ENCODE results near the gene PDE11A. TPM values are rescaled to one million over a fixed set of nuclear protein-coding genes. Genes with fewer than 3 reads are reported as not detected.

The PDE11A gene
- total RNA-seq, 2 donors from 2014 or later = not detected

- DNase-seq (no peak), ATAC-seq (no peak)
- Mint-ChIP-seq H3K4me3 (no peak overlapping the region), H3K27ac (no peak overlapping the region), H3K36me3 (ENCODE audit: low read depth) (no peaks in the 10 kb centered on the region), H3K27me3 (peaks cover 49% of the 10 kb centered on the region), H3K4me1 (no peaks in the 10 kb centered on the region)
- no peaks in the 10 kb centered on the region for H3K9me3 ChIP-seq (ENCODE audit: control insufficient read depth, low read length, poor library complexity, severe bottlenecking)
These were observed 477.3 kb downstream of the PDE11A start for GRCh38 chr2:177595126-177595845.

GRCh38 chr2:177593402-177593801 is 479.2 kb downstream of the PDE11A start:
- H3K27ac Mint-ChIP-seq = no peak overlapping the region
- ATAC-seq = no peak
- no peaks in the 10 kb centered on the region for H3K36me3 Mint-ChIP-seq (ENCODE audit: low read depth)
- no peaks in the 10 kb centered on the region for H3K4me1 Mint-ChIP-seq
- no peak overlapping the region for H3K4me3 Mint-ChIP-seq
- peaks cover 44% of the 10 kb centered on the region for H3K27me3 Mint-ChIP-seq
- no peaks in the 10 kb centered on the region for H3K9me3 ChIP-seq (ENCODE audit: control insufficient read depth, low read length, poor library complexity, severe bottlenecking)
- no peak for DNase-seq

GRCh38 chr2:177592945-177593344 is 479.6 kb downstream of the PDE11A start:
- Mint-ChIP-seq H3K27ac (no peak overlapping the region), H3K4me3 (no peak overlapping the region), H3K4me1 (no peaks in the 10 kb centered on the region), H3K27me3 (peaks cover 39% of the 10 kb centered on the region), H3K36me3 (ENCODE audit: low read depth) (no peaks in the 10 kb centered on the region)
- DNase-seq = no peak
- H3K9me3 ChIP-seq (ENCODE audit: control insufficient read depth, low read length, poor library complexity, severe bottlenecking) = no peaks in the 10 kb centered on the region
- no peak for ATAC-seq

GRCh38 chr2:177592397-177592796 is 480.2 kb downstream of the PDE11A start:
- no peaks in the 10 kb centered on the region for H3K4me1 Mint-ChIP-seq
- no peaks in the 10 kb centered on the region for H3K36me3 Mint-ChIP-seq (ENCODE audit: low read depth)
- ATAC-seq (no peak), DNase-seq (no peak)
- H3K9me3 ChIP-seq (ENCODE audit: control insufficient read depth, low read length, poor library complexity, severe bottlenecking) = no peaks in the 10 kb centered on the region
- H3K4me3 Mint-ChIP-seq = no peak overlapping the region
- peaks cover 35% of the 10 kb centered on the region for H3K27me3 Mint-ChIP-seq
- H3K27ac Mint-ChIP-seq = no peak overlapping the region

- Mint-ChIP-seq H3K27me3 (peaks cover 31% of the 10 kb centered on the region), H3K36me3 (ENCODE audit: low read depth) (no peaks in the 10 kb centered on the region), H3K4me1 (peaks cover 3% of the 10 kb centered on the region), H3K27ac (no peak overlapping the region), H3K4me3 (no peak overlapping the region)
- H3K9me3 ChIP-seq (ENCODE audit: control insufficient read depth, low read length, poor library complexity, severe bottlenecking) = no peaks in the 10 kb centered on the region
- DNase-seq (no peak), ATAC-seq (no peak)
These were observed 483.4 kb downstream of the PDE11A start for GRCh38 chr2:177589186-177589585.

GRCh38 chr2:177588671-177589070 is 483.9 kb downstream of the PDE11A start:
- Mint-ChIP-seq H3K27me3 (peaks cover 29% of the 10 kb centered on the region), H3K36me3 (ENCODE audit: low read depth) (no peaks in the 10 kb centered on the region), H3K4me1 (peaks cover 3% of the 10 kb centered on the region), H3K4me3 (no peak overlapping the region), H3K27ac (no peak overlapping the region)
- ATAC-seq (no peak), DNase-seq (no peak)
- H3K9me3 ChIP-seq (ENCODE audit: control insufficient read depth, low read length, poor library complexity, severe bottlenecking) = no peaks in the 10 kb centered on the region

GRCh38 chr2:177587371-177587770 is 485.2 kb downstream of the PDE11A start:
- Mint-ChIP-seq H3K4me1 (peaks cover 3% of the 10 kb centered on the region), H3K27me3 (peaks cover 28% of the 10 kb centered on the region), H3K27ac (no peak overlapping the region), H3K36me3 (ENCODE audit: low read depth) (no peaks in the 10 kb centered on the region), H3K4me3 (no peak overlapping the region)
- ATAC-seq = no peak
- DNase-seq = no peak
- H3K9me3 ChIP-seq (ENCODE audit: control insufficient read depth, low read length, poor library complexity, severe bottlenecking) = no peaks in the 10 kb centered on the region

- H3K27me3 Mint-ChIP-seq = peaks cover 25% of the 10 kb centered on the region
- H3K4me1 Mint-ChIP-seq = peaks cover 3% of the 10 kb centered on the region
- no peaks in the 10 kb centered on the region for H3K36me3 Mint-ChIP-seq (ENCODE audit: low read depth)
- no peak for DNase-seq
- H3K4me3 Mint-ChIP-seq = no peak overlapping the region
- no peak overlapping the region for H3K27ac Mint-ChIP-seq
- no peak for ATAC-seq
- H3K9me3 ChIP-seq (ENCODE audit: control insufficient read depth, low read length, poor library complexity, severe bottlenecking) = no peaks in the 10 kb centered on the region
These were observed 486.4 kb downstream of the PDE11A start for GRCh38 chr2:177586154-177586553.

- Mint-ChIP-seq H3K4me1 (peaks cover 3% of the 10 kb centered on the region), H3K27me3 (peaks cover 24% of the 10 kb centered on the region), H3K4me3 (no peak overlapping the region), H3K36me3 (ENCODE audit: low read depth) (peaks cover 2% of the 10 kb centered on the region), H3K27ac (no peak overlapping the region)
- no peak for ATAC-seq
- DNase-seq = no peak
- H3K9me3 ChIP-seq (ENCODE audit: control insufficient read depth, low read length, poor library complexity, severe bottlenecking) = no peaks in the 10 kb centered on the region
These were observed 487.2 kb downstream of the PDE11A start for GRCh38 chr2:177585234-177585863.

GRCh38 chr2:177584030-177584692 is 488.4 kb downstream of the PDE11A start:
- DNase-seq (no peak), ATAC-seq (no peak)
- Mint-ChIP-seq H3K4me3 (no peak overlapping the region), H3K27me3 (peaks cover 21% of the 10 kb centered on the region), H3K27ac (no peak overlapping the region), H3K36me3 (ENCODE audit: low read depth) (peaks cover 2% of the 10 kb centered on the region), H3K4me1 (peaks cover 3% of the 10 kb centered on the region)
- H3K9me3 ChIP-seq (ENCODE audit: control insufficient read depth, low read length, poor library complexity, severe bottlenecking) = no peaks in the 10 kb centered on the region

GRCh38 chr2:177582000-177582399 is 490.6 kb downstream of the PDE11A start:
- Mint-ChIP-seq H3K27me3 (peaks cover 21% of the 10 kb centered on the region), H3K4me1 (peaks cover 3% of the 10 kb centered on the region), H3K36me3 (ENCODE audit: low read depth) (peaks cover 2% of the 10 kb centered on the region), H3K4me3 (no peak overlapping the region), H3K27ac (no peak overlapping the region)
- DNase-seq (no peak), ATAC-seq (no peak)
- H3K9me3 ChIP-seq (ENCODE audit: control insufficient read depth, low read length, poor library complexity, severe bottlenecking) = no peaks in the 10 kb centered on the region

GRCh38 chr2:177579486-177580036 is 493.0 kb downstream of the PDE11A start:
- Mint-ChIP-seq H3K27ac (no peak overlapping the region), H3K4me3 (no peak overlapping the region), H3K4me1 (no peaks in the 10 kb centered on the region), H3K36me3 (ENCODE audit: low read depth) (peaks cover 2% of the 10 kb centered on the region), H3K27me3 (peaks cover 26% of the 10 kb centered on the region)
- DNase-seq = no peak
- ATAC-seq = no peak
- no peaks in the 10 kb centered on the region for H3K9me3 ChIP-seq (ENCODE audit: control insufficient read depth, low read length, poor library complexity, severe bottlenecking)

- ATAC-seq = no peak
- Mint-ChIP-seq H3K36me3 (ENCODE audit: low read depth) (peaks cover 4% of the 10 kb centered on the region), H3K27ac (no peak overlapping the region), H3K27me3 (peaks cover 21% of the 10 kb centered on the region), H3K4me1 (no peaks in the 10 kb centered on the region), H3K4me3 (no peak overlapping the region)
- no peaks in the 10 kb centered on the region for H3K9me3 ChIP-seq (ENCODE audit: control insufficient read depth, low read length, poor library complexity, severe bottlenecking)
- no peak for DNase-seq
These were observed 494.1 kb downstream of the PDE11A start for GRCh38 chr2:177578454-177578853.

Data from T-helper 17 cell (primary cell).